Lung (tissue), 12 donors: ENCODE data around the gene AP1G2. TPM values are rescaled to one million over a fixed set of nuclear protein-coding genes. Genes with fewer than 3 reads are reported as not detected.

Experiments
- ATAC-seq: fragments of 200-7000 bp; cut with Tn5 transposase; one replicate; pipeline ENCODE4 v1.9.1; 2020; ENCODE audit warnings: moderate number of reproducible peaks; ENCODE audit not compliant: insufficient read depth, low FRiP score
- DNase-seq, 3 donors: peaks; one replicate each; pipeline ENCODE4 v3.0.0-alpha.2; 2013 to 2017
- H3K27ac ChIP-seq, 2 donors: one replicate each; pipeline ENCODE4 v1.5.1; 2013; ENCODE audit warnings: mild to moderate bottlenecking in 2 of 2, moderate library complexity in 2 of 2, control low read depth in 1 of 2, inconsistent platforms in 1 of 2, low read depth in 1 of 2, low read length in 1 of 2
- H3K27me3 ChIP-seq, 3 donors: one replicate each; pipeline ENCODE4 v1.5.1; 2013; ENCODE audit warnings: low read length in 2 of 3; ENCODE audit not compliant: control insufficient read depth in 3 of 3, insufficient read depth in 3 of 3
- H3K36me3 ChIP-seq, 4 donors: one replicate each; pipeline ENCODE4 v1.5.1; 2013; ENCODE audit warnings: low read length in 4 of 4, mild to moderate bottlenecking in 1 of 4, moderate library complexity in 1 of 4; ENCODE audit not compliant: control insufficient read depth in 4 of 4, insufficient read depth in 4 of 4
- H3K4me1 ChIP-seq, 5 donors: one replicate each; pipeline ENCODE4 v1.5.1; 2013; ENCODE audit warnings: low read length in 5 of 5, mild to moderate bottlenecking in 2 of 5, moderate library complexity in 1 of 5; ENCODE audit not compliant: control insufficient read depth in 5 of 5, insufficient read depth in 5 of 5
- H3K4me3 ChIP-seq: one replicate; pipeline ENCODE4 v1.5.1; 2013; ENCODE audit warnings: mild to moderate bottlenecking, control low read depth, moderate library complexity
- H3K9ac ChIP-seq, 2 donors: one replicate each; pipeline ENCODE4 v1.5.1; 2013; ENCODE audit warnings: low read length in 2 of 2, control low read depth in 1 of 2; ENCODE audit not compliant: insufficient read depth in 1 of 2
- H3K9me3 ChIP-seq, 4 donors: one replicate each; pipeline ENCODE4 v1.5.1; 2013; ENCODE audit warnings: low read length in 3 of 4, mild to moderate bottlenecking in 1 of 4, moderate library complexity in 1 of 4; ENCODE audit not compliant: control insufficient read depth in 4 of 4, insufficient read depth in 3 of 4
- WGBS, 2 donors: extraction: QIAGEN DNeasy Blood & Tissue Kit; methylation state at CpG; one replicate each; pipeline ENCODE4 v1.1.7; 2013; 5-methylcytosine and 5-hydroxymethylcytosine counted together
- polyA plus RNA-seq, 2 donors: library from polyadenylated mRNA; stranded (reverse); fragments of 200-250 nt; gene quantifications; one replicate each; pipeline ENCODE4 v1.2.1, GENCODE V29; 2013
- total RNA-seq, 2 donors: library from RNA; depleted of rRNA in 1 of 2; stranded (reverse); fragments of >200 nt in 1 of 2; gene quantifications; one replicate each; pipeline ENCODE4 v1.2.1, GENCODE V29; 2014 to 2021
- TF ChIP-seq, protein P1 (sequence below): IDR thresholded peaks from 2 replicates; pipeline ENCODE4 v1.5.1; 2012; ENCODE audit warnings: mild to moderate bottlenecking; ENCODE audit errors: control extremely low read depth, extremely low read depth
- donor health status: control.
- donor health status: control.
- donor health status: Bipolar disorder and iron deficiency.
- donor health status: healthy.
- donor health status: DM: yes; HTN: yes; CAD: no.

The AP1G2 gene
- total and polyA plus RNA-seq, 4 donors: 48.0 to 106 (median 81.8) TPM

DNA sequence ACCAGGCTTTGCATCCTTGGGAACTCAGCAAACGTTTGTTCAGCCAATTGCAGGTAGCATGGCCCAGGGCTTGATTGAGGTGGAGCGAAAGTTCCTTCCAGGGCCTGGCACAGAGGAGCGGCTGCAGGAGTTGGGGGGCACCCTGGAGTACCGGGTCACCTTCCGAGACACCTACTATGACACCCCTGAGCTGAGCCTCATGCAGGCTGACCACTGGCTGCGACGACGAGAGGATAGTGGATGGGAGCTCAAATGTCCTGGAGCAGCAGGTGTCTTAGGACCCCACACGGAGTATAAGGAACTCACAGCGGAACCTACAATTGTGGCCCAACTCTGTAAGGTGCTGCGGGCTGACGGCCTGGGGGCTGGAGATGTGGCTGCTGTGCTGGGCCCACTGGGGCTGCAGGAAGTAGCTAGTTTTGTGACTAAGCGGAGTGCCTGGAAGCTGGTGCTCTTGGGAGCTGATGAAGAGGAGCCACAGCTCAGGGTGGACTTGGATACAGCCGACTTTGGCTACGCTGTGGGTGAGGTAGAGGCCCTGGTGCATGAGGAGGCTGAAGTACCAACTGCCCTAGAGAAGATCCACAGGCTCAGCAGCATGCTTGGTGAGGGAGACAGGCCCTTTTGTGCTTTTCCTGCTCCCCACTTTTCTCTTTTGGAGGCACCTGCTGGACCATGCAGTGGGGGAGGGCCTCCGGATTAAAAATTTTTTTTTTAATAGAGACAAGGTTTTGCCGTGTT lies 10.7 kb downstream of the AP1G2 start:
- H3K4me1 ChIP-seq: peaks cover 0 to 12% (median 4%) of the 10 kb centered on the region in 5 donors
- peak overlapping the region; percentile 68 to 71 for H3K9ac ChIP-seq
- DNase-seq: no peak
- H3K36me3 ChIP-seq: peaks cover 0 to 23% (median 12%) of the 10 kb centered on the region in 4 donors
- TF ChIP-seq, protein P1, sequence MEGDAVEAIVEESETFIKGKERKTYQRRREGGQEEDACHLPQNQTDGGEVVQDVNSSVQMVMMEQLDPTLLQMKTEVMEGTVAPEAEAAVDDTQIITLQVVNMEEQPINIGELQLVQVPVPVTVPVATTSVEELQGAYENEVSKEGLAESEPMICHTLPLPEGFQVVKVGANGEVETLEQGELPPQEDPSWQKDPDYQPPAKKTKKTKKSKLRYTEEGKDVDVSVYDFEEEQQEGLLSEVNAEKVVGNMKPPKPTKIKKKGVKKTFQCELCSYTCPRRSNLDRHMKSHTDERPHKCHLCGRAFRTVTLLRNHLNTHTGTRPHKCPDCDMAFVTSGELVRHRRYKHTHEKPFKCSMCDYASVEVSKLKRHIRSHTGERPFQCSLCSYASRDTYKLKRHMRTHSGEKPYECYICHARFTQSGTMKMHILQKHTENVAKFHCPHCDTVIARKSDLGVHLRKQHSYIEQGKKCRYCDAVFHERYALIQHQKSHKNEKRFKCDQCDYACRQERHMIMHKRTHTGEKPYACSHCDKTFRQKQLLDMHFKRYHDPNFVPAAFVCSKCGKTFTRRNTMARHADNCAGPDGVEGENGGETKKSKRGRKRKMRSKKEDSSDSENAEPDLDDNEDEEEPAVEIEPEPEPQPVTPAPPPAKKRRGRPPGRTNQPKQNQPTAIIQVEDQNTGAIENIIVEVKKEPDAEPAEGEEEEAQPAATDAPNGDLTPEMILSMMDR: no peak
- H3K9me3 ChIP-seq: no peaks in the 10 kb centered on the region
- no peak for ATAC-seq
- peak overlapping the region; percentile 79 for H3K4me3 ChIP-seq
- H3K27me3 ChIP-seq: no peaks in the 10 kb centered on the region
- peak overlapping the region; percentile 97 to 98 for H3K27ac ChIP-seq
- WGBS, 2 donors: 47 to 58% methylated on average over 17 of the region's 17 CpGs

DNA sequence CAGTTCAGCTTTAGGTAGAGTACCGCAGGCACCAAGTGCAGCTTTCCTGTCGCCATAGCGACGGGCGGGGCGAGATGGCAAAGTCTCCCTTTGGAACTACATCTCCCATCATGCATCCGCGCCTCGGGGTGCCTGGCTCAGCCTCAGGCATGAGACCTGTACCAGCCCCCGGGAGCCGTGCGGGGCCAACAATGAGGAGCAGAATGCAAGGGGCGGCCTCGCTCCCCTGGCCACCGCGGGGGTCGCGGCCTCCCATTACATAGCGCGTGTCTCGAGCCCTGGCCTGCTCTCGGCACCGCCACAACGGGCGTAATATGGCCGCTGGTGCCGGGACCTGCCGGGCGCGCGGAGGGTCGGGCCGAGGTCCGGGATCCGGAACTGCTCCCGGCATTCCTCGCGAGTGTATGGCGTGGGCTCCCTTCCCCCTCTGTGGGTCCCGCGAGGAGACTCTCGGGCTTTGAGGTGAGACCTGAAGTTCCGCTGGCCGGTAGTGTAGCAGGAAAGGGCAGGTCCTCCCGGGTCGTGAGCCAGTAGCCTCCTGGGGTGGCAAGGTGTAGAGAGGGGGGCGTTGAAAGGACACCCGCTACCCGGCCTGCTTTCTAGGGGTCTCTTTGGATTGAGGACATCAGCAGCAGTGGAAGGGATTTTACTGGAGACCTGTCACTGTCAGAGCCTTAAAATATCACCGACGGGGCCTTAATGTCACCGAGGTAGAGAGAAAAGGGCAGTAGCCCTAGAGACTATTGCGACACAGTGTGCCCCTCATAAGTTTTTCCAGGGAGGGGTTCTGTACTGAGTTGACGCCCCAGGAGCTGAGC lies 11.5 kb downstream of the AP1G2 start, which contains the start of gene THTPA:
Gene THTPA (plus strand): TSS at position 390 of the 818 bp plus-strand sequence. CDS start 487 bp downstream, outside the sequence.
- Histone ChIP-seq H3K4me1 (peaks cover 0 to 18% (median 4%) of the 10 kb centered on the region in 5 donors), H3K4me3 (peak within 1 kb of the TSS; percentile 79), H3K9ac (peak within 1 kb of the TSS; percentile 68 to 71), H3K27me3 (peaks cover 0 to 3% (median under 1%) of the 10 kb centered on the region in 3 donors), H3K9me3 (no peaks in the 10 kb centered on the region), H3K27ac (peak within 1 kb of the TSS; percentile 97 to 98), H3K36me3 (peaks cover 0 to 18% (median 10%) of the 10 kb centered on the region in 4 donors)
- 1% methylated on average over 54 of the region's 54 CpGs for WGBS, 2 donors
- TF ChIP-seq, protein P1: no peak
- peak; percentile 88 to 91 (median 90) for DNase-seq
- ATAC-seq: peak; percentile 94

DNA sequence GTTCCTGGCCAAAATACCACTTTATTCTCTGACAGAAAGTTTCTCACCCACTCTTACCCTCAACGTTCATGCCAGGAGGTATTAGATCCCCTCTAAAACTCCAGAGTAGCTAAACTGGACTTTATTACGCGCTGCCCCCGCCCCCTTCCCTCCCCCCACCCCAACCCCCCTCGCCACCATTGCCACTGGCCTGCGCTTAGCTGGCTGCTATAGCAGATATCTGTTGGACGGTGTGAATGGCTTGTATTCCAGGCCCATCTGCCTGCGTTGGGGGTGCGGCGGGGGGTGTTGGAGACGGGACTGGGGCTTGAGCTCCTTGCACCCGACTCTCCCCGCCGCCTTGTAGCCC lies 12.1 kb downstream of the AP1G2 start:
- WGBS, 2 donors: 2% methylated on average over 14 of the region's 14 CpGs
- TF ChIP-seq, protein P1: no peak
- H3K27ac ChIP-seq: peak overlapping the region; percentile 97 to 98
- no peaks in the 10 kb centered on the region for H3K9me3 ChIP-seq
- H3K9ac ChIP-seq: no peak overlapping the region
- ATAC-seq (no peak), DNase-seq (no peak)
- peaks cover 0 to 14% (median 8%) of the 10 kb centered on the region in 4 donors for H3K36me3 ChIP-seq
- peaks cover 0 to 24% (median 4%) of the 10 kb centered on the region in 5 donors for H3K4me1 ChIP-seq
- peak overlapping the region; percentile 79 for H3K4me3 ChIP-seq
- H3K27me3 ChIP-seq: peaks cover 0 to 6% (median 5%) of the 10 kb centered on the region in 3 donors
